ENCODE data around the gene APOBEC3A. TPM values are rescaled to one million over a fixed set of nuclear protein-coding genes. Genes with fewer than 3 reads are reported as not detected.
"Not testable (repeated sequence)": the region's sequence is repeated elsewhere in the genome, so short reads cannot be mapped to it uniquely, and the experiment has no call there.

Gene APOBEC3A
- total RNA-seq, 1 experiment from 2014 or later, result not detected

DNA sequence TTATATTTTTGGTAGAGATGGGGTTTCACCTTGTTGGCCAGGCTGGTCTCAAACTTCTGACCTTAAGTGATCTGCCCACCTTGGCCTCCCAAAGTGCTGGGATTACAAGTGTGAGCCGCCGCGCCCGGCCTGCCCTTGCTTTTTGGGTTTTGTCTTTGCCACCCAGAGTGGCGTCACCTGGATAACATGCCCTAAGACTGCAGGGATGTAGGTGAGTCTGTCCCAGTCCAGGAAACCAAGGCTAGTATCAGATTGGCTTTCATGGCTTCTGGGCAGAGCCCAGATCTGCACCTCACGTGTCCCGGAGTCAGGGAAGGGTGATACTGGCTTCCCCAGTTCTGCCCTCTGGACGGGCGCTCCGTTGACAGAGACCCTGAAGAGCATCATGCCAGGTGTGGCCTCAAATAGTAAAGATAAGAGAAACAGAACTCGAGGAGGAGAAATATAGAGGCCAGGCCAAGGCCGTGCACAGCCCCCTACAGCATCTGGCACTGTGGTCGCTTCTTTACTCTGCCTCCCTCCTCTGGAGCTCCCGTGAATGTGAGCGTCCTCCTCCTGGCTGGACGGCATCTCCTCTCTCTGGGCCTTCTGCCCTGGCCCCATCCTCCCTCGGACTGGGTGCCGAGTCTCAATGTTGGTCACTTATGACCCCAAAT is 16.9 kb downstream of the APOBEC3A start:
- Histone ChIP-seq H3K27ac (no peak overlapping the region), H3K27me3 (no peaks in the 10 kb centered on the region), H3K4me1 (no peaks in the 10 kb centered on the region), H3K4me3 (no peak overlapping the region), H3K9me3 (replicated peaks) (no peaks in the 10 kb centered on the region), H3K36me3 (no peaks in the 10 kb centered on the region)
- no peak for DNase-seq

DNA sequence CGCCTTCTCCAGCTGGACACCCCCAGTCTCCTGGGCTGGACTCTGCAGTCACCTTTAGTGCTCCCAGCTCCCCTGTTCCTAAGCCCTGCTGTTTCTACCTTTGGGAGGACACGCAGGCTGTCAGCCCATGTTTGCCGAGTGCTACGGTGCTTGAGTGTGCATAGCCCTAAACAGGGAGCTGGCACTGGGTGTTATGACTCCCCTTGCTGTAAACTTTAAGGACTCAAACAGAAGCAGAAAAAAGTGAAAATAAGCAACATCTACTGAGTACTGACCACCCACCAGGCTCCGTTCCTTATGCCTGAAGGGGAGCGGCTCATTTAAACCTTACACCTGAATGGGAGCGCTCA is 17.4 kb downstream of the APOBEC3A start:
- Histone ChIP-seq H3K36me3 (no peaks in the 10 kb centered on the region), H3K9me3 (replicated peaks) (no peaks in the 10 kb centered on the region), H3K27me3 (no peaks in the 10 kb centered on the region), H3K4me1 (no peaks in the 10 kb centered on the region), H3K4me3 (no peak overlapping the region), H3K27ac (no peak overlapping the region)
- DNase-seq, result no peak

DNA sequence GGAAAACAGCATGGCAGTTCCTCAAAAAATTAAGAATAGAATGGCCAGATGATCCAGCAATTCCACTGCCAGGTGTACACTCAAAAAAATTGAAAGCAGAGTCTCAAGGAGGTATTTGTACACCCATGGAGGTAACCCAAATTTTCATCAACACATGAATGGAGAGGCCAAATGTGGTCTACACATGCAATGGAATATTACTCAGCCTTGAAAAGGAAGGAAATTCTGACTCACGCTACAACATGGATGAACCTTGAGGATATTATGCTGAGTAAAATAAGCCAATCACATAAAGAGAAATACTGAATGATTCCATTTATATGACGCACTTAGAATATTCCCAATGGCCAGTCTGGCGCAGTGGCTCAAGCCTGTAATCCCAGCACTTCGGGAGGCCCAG is 19.9 kb downstream of the APOBEC3A start:
- not testable (repeated sequence) for H3K4me1 ChIP-seq; H3K9me3 ChIP-seq (replicated peaks); H3K36me3 ChIP-seq; H3K4me3 ChIP-seq; H3K27ac ChIP-seq; DNase-seq; H3K27me3 ChIP-seq

DNA sequence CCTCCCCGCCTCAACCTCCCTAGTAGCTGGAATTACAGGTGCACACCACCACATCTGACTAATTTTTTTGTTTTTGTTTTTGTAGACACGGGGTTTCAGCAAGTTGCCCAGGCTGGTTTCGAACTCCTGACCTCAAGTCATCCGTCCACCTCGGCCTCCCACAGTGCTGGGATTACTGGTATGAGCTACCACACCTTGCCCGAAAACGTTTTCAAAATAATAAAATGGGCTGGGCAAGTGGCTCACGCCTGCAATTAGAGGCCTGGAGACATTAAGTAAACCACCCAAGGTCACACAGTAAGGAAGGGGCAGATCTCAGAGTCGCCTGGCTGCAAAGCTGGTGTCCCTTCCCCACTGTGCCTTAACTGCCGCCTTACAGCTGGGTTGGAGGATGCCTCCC is 23.2 kb downstream of the APOBEC3A start:
- H3K36me3 ChIP-seq; H3K4me1 ChIP-seq; H3K9me3 ChIP-seq (replicated peaks); DNase-seq; H3K27ac ChIP-seq; H3K4me3 ChIP-seq; H3K27me3 ChIP-seq: not testable (repeated sequence)

DNA sequence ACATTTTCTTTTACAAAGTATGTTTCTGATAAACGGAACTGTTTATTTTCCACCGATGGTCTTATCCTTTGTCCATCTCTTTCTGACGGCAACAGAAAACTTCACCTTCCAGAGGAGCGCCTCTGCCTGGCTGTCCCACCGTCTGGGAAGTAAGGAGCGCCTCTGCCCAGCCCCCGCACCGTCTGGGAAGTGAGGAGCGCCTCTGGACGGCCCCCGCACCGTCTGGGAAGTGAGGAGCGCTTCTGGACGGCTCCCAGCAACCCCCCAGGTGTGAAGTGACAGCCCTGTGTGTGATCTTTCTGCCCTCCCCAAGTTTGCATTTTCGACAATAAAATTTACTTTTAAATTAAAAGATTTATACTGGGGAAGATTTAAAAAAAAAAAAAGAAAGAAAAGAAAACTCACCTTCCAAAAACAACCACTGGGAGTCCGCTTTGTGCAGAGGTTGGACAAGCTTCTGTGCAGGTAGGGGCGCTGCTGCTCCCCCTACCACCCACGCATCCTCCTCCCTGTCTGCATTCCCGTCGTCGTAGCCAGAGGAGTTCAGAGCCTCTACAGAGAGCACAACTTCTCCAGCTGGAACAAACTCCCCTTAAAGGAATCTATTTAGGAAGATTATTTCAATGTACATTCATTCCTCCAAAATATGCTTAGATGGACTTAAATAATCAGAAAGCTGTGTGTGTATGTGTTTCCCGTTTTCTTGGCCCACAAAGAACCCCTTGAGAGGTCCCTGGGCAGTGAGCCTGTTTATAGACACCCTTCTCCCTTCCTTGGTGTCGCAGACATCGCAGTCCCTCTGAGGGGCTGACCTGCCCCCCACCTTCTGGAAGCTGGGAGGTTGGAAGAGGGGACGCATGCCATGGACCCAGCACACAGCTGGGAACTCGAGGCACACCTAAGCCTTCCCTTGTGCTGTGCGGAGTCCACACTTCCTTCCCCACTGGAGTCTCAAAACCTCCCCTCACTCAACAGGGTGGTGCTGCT is 23.9 kb downstream of the APOBEC3A start:
- Histone ChIP-seq H3K27ac (no peak overlapping the region), H3K27me3 (no peaks in the 10 kb centered on the region), H3K4me3 (0 out of 2 replicates have a peak overlapping the region, but pooled peaks have one; percentile 54), H3K36me3 (no peaks in the 10 kb centered on the region), H3K9me3 (replicated peaks) (no peaks in the 10 kb centered on the region), H3K4me1 (peaks cover 4% of the 10 kb centered on the region; the same call in 1 of the 2 replicates)
- peak in 1 of 2 experiments; percentile 30 for DNase-seq

DNA sequence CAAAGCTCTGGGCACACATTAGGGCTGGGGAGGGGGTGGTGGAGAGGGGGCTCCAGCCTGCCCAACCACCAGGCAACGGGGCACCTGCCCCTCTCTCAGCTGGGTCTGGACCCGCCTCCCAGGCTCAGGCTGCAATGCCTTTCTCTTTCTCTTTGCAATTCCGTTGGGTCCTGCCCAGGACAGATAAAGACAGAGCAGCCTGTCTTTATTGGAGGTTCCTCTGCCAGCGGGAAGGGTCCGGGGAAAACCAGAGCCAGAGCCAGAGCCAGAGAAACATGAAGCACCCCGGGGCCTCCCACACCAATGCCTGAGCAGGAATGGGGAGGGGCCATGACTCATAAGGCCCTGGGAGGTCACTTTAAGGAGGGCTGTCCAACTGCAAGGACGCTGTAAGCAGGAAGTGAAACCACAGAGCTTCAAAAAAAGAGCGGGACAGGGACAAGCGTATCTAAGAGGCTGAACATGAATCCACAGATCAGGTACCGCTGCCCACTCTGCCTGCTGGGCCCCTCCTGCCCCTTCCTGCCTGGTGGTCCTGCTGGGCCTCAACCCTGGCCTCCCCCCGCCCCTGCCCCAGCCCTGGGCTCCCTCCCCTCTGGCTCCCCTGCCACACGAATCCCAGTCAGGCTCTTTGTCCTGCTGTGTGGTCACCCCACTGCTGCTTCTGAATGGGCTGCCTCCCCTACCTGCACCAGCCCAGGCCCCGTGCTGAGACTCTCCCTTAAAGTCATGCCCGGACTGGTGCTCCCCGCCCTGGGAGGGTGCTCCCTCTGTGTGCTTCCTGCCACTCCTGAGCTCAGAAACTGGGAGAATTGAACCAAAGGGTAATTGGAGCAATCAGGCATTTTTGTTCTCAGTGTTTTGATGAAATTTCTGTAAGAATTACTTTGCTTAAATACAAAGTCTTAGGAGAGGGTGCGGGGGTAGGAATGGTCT is 24.9 kb downstream of the APOBEC3A start, which contains the start of gene APOBEC3B:
Gene APOBEC3B, plus strand, starts transcription at position 356 of the 936 bp plus-strand sequence. Its CDS starts 107 bp downstream, at position 463.
- Histone ChIP-seq H3K9me3 (replicated peaks) (no peaks in the 10 kb centered on the region), H3K27me3 (no peaks in the 10 kb centered on the region), H3K36me3 (no peaks in the 10 kb centered on the region), H3K27ac (peak within 1 kb of the TSS; percentile 77), H3K4me1 (peaks cover 4% of the 10 kb centered on the region; the same call in 1 of the 2 replicates), H3K4me3 (peak within 1 kb of the TSS; percentile 54)
- peak; percentile 85 to 89 for DNase-seq

DNA sequence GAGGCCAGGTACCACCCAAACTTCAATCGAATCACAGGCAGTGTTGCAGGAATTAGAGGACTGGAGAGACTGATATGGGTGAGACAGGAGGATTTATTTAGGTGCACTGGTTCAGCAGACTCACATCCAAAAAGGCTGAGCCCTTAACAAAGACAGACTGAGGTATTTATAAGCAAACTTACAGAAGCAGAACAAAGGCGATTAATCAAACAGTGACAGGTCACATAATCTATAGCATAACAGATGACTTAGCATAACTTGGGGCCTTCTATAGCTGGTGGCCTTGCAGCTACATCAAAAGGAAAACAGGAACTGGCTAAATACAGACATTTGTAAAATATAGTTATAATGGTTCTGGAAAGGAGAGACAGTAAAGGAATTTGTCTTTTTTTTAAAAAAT is 26.8 kb downstream of the APOBEC3A start:
- Histone ChIP-seq H3K27ac (no peak overlapping the region), H3K36me3 (no peaks in the 10 kb centered on the region), H3K4me1 (peaks cover 4% of the 10 kb centered on the region; the same call in 1 of the 2 replicates), H3K4me3 (no peak overlapping the region), H3K9me3 (replicated peaks) (no peaks in the 10 kb centered on the region), H3K27me3 (no peaks in the 10 kb centered on the region)
- DNase-seq, result no peak

DNA sequence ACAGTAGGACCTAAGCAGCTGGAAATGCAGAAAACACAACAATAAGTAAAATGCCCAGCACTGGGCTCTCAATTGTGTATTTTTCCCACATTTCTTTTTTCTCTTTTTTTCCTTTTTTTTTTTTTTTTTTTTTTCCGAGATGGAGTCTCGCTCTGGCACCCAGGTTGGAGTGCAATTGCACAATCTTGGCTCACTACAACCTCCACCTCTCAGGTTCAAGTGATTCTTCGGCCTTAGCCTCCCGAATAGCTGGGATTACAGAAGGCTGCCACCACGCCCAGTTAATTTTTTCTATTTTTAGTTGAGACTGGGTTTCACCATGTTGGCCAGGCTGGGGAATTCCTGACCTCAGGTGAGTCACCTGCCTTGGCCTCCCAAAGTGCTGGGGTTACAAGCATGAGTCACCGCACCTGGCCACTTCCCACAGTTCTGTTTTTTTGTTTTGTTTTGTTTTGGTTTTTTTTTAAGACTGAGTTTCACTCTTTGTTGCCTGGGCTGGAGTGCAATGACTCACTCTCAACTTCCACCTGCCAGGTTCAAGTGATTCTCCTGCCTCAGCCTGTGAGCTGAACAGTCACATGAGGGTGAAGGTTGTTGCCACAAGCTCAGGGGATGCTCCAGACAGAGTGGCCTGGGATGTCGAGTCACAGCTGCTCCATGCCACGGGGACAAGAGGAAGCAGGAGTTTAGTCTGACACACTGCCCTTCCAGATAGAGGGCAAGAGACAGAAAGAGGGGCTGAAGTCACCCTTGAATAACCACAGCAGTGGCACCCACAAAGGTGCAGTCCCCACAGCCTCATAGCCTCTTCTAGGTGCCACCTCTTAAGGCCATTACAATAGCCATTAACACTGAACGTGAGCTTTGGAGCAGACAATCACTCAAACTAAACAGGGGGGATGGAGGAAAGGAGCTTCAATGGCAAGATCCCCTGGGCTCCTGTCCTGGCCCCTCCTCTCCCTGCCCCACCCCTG is 27.7 kb downstream of the APOBEC3A start:
- not testable (repeated sequence) for H3K27ac ChIP-seq; H3K9me3 ChIP-seq (replicated peaks); H3K27me3 ChIP-seq; DNase-seq; H3K4me1 ChIP-seq; H3K4me3 ChIP-seq; H3K36me3 ChIP-seq

DNA sequence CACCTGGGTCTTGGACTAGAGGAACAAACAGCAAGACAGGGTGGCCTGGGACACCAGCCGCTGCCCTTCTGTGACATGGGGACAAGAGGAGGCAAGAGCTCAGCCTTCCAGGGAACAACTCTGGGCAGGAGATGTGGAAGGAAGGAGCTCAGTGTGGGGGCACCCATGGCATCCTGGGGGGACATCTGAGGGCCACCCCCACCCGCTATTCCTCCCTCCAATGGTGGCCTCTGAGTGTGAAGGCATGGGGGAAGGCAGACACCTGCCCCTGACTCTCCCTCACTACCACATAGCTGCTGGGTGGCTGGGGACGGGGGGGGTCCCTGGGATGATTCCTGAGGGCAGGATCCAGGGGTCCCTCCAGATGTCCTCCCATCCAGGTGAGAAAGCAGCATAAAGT is 29.2 kb downstream of the APOBEC3A start:
- H3K9me3 ChIP-seq (replicated peaks), result no peaks in the 10 kb centered on the region
- no peak overlapping the region for H3K4me3 ChIP-seq
- H3K4me1 ChIP-seq, result peaks cover 2% of the 10 kb centered on the region; the same call in 1 of the 2 replicates
- no peaks in the 10 kb centered on the region for H3K27me3 ChIP-seq
- no peak overlapping the region for H3K27ac ChIP-seq
- H3K36me3 ChIP-seq, result no peaks in the 10 kb centered on the region
- DNase-seq, result no peak

DNA sequence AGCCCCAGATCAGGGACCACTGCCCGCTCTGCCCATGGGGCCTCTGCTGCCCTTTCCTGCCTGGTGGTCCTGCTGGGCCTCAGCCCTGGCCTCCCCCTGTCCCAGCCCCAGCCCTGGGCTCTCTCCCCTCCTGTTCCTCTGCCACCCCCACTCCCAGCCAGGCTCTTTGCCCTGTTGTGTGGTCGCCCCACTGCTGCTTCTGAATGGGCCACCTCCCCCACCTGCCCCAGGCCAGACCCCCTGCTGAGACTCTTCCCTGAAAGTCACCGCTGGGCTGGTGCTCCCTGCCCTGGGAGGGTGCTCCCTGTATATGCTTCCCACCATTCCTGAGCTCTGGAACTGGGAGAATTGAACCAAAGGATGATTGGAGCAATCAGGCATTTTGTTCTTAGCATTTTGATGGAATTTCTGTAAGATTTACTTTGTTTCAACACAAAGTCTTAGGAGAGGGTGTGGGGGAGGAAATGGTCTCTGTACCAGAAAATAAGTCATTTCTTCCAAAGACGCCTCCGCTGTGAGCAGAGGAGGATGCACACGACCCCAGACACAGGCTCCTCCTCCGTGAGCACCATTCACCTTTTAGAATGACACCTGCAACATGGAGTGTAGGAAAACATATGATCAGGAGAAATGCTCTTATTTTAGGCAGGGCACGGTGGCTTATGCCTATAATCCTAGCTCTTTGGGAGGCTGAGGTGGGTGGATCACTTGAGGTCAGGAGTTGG is 29.9 kb downstream of the APOBEC3A start:
- H3K27me3 ChIP-seq, result no peaks in the 10 kb centered on the region
- H3K4me1 ChIP-seq, result no peaks in the 10 kb centered on the region
- DNase-seq, result no peak
- H3K27ac ChIP-seq, result no peak overlapping the region
- H3K36me3 ChIP-seq, result no peaks in the 10 kb centered on the region
- no peak overlapping the region for H3K4me3 ChIP-seq
- no peaks in the 10 kb centered on the region for H3K9me3 ChIP-seq (replicated peaks)

DNA sequence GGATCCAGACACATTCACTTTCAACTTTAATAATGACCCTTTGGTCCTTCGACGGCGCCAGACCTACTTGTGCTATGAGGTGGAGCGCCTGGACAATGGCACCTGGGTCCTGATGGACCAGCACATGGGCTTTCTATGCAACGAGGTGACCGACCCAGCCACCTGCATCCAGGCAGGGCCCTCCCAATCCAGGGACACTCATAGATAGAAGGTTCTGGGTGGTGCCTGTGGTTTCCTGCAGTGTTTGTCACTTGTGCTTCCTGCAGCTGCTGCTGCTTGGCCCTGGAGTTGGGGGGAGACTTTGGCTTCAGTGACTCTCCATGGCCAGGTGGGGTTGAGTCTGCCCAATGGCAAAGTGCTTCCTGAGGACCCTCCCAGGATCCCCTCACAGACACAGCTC is 32.1 kb downstream of the APOBEC3A start:
- Histone ChIP-seq H3K27me3 (no peaks in the 10 kb centered on the region), H3K4me3 (no peak overlapping the region), H3K9me3 (replicated peaks) (no peaks in the 10 kb centered on the region), H3K36me3 (no peaks in the 10 kb centered on the region), H3K4me1 (no peaks in the 10 kb centered on the region), H3K27ac (no peak overlapping the region)
- DNase-seq, result no peak

DNA sequence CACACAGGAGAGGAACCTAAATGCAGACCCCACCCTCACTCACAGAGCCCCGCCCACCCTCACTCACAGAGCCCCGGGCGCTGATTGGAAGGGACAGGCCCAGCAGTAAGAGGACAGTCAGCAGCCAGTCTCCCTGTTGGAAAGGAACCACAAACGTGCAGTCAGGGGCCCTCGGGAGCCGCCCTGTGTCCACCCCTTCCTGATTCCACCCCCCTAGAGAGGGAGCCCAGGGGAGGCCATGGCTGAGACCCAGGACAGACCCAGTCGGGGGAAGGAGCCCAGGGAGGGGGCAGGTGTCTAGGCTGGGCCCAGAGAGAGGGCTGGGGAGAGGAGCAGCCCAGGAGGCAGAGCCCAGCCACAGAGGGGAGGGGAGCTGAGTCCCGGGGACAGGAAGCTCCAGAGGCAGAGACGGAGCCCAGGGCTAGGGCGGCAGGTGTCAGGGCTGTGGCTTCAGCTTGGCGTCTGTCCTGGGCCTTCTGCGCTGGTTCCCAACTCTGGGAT is 35.5 kb downstream of the APOBEC3A start:
- DNase-seq, result peak; percentile 17 to 33
- H3K27ac ChIP-seq; H3K27me3 ChIP-seq; H3K9me3 ChIP-seq (replicated peaks); H3K4me1 ChIP-seq; H3K36me3 ChIP-seq; H3K4me3 ChIP-seq: not testable (repeated sequence)

DNA sequence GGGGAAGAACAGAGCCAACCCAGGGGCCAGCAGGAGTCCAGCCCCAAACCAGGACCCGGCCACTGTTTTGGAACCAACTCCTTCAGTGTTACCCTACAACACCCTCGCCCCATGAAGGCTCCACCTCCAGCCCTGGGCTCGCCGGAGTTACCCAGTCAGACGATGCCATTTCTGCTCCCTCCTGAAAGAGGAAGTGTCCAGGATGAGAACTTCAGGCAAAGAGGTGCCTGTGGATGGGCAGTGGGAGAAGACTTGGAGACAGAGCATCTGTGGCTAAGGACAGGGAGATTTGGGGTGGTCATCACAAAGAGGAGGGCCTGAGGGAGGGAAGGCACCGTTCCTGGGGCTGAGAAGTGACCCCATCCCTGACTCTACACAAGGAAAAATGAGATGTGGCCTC is 38.7 kb downstream of the APOBEC3A start:
- Histone ChIP-seq H3K9me3 (replicated peaks) (no peaks in the 10 kb centered on the region), H3K4me1 (no peaks in the 10 kb centered on the region), H3K36me3 (no peaks in the 10 kb centered on the region), H3K4me3 (no peak overlapping the region), H3K27ac (no peak overlapping the region), H3K27me3 (no peaks in the 10 kb centered on the region; the same call in 1 of the 2 replicates)
- no peak for DNase-seq

All from SJCRH30 (cell line).